OCI-LY7 (cell line): ENCODE measurements around the gene IQGAP3. TPM values are rescaled to one million over a fixed set of nuclear protein-coding genes. Genes with fewer than 3 reads are reported as not detected.
A peak's percentile ranks its signal among the peaks of the same experiment; 100 is the strongest.

ENCODE experiments used
- BruUV-seq: library from RNA; stranded (reverse); fragments of 400-500 nt; replicated peaks from 2 replicates; lab custom pipeline; 2021; lab: Mats Ljungman, UMichigan
- CTCF ChIA-PET: fragments of 300-600 bp; sonication (Branson Sonifier 250); formaldehyde crosslinking; loops from one replicate; lab custom pipeline; 2022; ENCODE audit warnings: antibody characterized with exemption; ENCODE audit not compliant: unreplicated experiment; lab: Charles Lee
- POLR2A ChIA-PET: fragments of 300-600 bp; sonication (Branson Sonifier 250); formaldehyde crosslinking; loops from one replicate; lab custom pipeline; 2022; ENCODE audit warnings: antibody characterized with exemption; lab: Charles Lee
- DNase-seq: peaks from one replicate; pipeline ENCODE4 v3.0.0-alpha.2; 2015; ENCODE audit warnings: low spot score
- H2AFZ ChIP-seq: fragments of 200-600 bp; sonication (generic), shearing (Covaris generic); 2 replicates; pipeline ENCODE4 v1.6.1; 2014; ENCODE audit warnings: mild to moderate bottlenecking, antibody characterized with exemption, low read length, moderate library complexity
- H3K27ac ChIP-seq: fragments of 200-600 bp; sonication (generic); 2 replicates; pipeline ENCODE4 v1.5.1; 2014; ENCODE audit warnings: mixed run types, low read depth, mild to moderate bottlenecking, moderate library complexity, low read length, inconsistent platforms; ENCODE audit not compliant: poor library complexity, severe bottlenecking
- H3K36me3 ChIP-seq: fragments of 200-600 bp; sonication (generic); 2 replicates; pipeline ENCODE4 v1.6.1; 2014; ENCODE audit warnings: mild to moderate bottlenecking, antibody characterized with exemption, low read length, moderate library complexity, mixed read lengths; ENCODE audit not compliant: insufficient read depth
- H3K4me1 ChIP-seq: fragments of 200-600 bp; sonication (generic); 2 replicates; pipeline ENCODE4 v1.5.1; 2014; ENCODE audit warnings: mild to moderate bottlenecking, low read length; ENCODE audit not compliant: insufficient read depth, poor library complexity, severe bottlenecking
- H3K4me2 ChIP-seq: fragments of 200-600 bp; sonication (generic); 2 replicates; pipeline ENCODE4 v1.6.1; 2014; ENCODE audit warnings: mild to moderate bottlenecking, low read length
- H3K4me3 ChIP-seq: fragments of 200-600 bp; sonication (generic); 2 replicates; pipeline ENCODE4 v1.5.1; 2014; ENCODE audit warnings: mild to moderate bottlenecking, low read depth, low read length; ENCODE audit not compliant: poor library complexity, severe bottlenecking
- H3K79me2 ChIP-seq: fragments of 200-600 bp; sonication (generic); 2 replicates; pipeline ENCODE4 v1.6.1; 2016; ENCODE audit warnings: low read depth, mild to moderate bottlenecking, low read length, moderate library complexity, mixed read lengths; ENCODE audit not compliant: insufficient read depth
- H3K9me2 ChIP-seq: fragments of 200-600 bp; sonication (generic); 2 replicates; pipeline ENCODE4 v1.6.1; 2016; ENCODE audit warnings: mild to moderate bottlenecking, low read length, mixed read lengths; ENCODE audit not compliant: insufficient read depth
- H3K9me3 ChIP-seq: fragments of 200-600 bp; sonication (generic); 2 replicates; pipeline ENCODE4 v1.6.1; 2014; ENCODE audit warnings: mild to moderate bottlenecking, mixed run types, low read length, mixed read lengths
- H4K20me1 ChIP-seq: fragments of 200-600 bp; sonication (generic); 2 replicates; pipeline ENCODE4 v1.6.1; 2014; ENCODE audit warnings: mild to moderate bottlenecking, antibody characterized with exemption, low read length, moderate library complexity, mixed read lengths; ENCODE audit not compliant: insufficient read depth
- EZH2phosphoT487 ChIP-seq: fragments of 200-600 bp; sonication (generic); IDR thresholded peaks from 2 replicates; pipeline ENCODE4 v1.6.1; 2018; ENCODE audit warnings: low read depth, borderline replicate concordance, mild to moderate bottlenecking, mixed run types, antibody characterized with exemption, low read length, moderate library complexity, mixed read lengths
- intact Hi-C: fragments of 100-400 bp; cut with micrococcal nuclease; formaldehyde crosslinking; loops from one replicate; pipeline ENCODE4 v1.10.0; 2022; ENCODE audit not compliant: unreplicated experiment
- total RNA-seq, 2 experiments: library from RNA; depleted of rRNA in 1 of 2; stranded (reverse); fragments of >200 nt in 1 of 2; shearing (Covaris generic) in 1 of 2; gene quantifications; 2 replicates each; pipeline ENCODE4 v1.2.3, GENCODE V29; 2014 to 2022
- TF ChIP-seq, protein P1 (sequence below): fragments of 200-600 bp; sonication (generic); conservative IDR thresholded peaks from 2 replicates; pipeline ENCODE4 v1.5.1; 2014; ENCODE audit warnings: mild to moderate bottlenecking, antibody characterized with exemption, low read length, moderate library complexity, mixed read lengths

Gene IQGAP3
- total RNA-seq, 2 experiments from 2014 or later = 22.4 to 28.7 TPM

DNA sequence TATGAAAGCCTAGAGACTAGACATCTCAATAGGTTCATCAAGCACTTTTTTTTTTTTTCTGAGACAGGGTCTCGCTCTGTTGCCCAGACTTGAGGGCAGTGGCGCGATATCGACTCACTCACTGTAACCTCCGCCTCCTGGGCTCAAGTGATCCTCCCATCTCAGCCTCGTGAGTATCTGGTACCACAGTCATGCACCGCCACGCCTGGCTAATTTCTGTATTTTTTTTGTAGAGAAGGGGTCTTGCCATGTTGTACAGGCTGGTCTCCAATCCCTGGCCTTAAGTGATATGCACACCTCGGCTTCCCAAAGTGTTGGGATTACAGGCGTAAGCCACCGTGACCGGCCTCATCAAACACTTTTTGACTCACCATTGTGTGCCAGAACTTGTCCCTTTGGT, 29.5 kb upstream of the IQGAP3 start:
- TF ChIP-seq, protein P1, sequence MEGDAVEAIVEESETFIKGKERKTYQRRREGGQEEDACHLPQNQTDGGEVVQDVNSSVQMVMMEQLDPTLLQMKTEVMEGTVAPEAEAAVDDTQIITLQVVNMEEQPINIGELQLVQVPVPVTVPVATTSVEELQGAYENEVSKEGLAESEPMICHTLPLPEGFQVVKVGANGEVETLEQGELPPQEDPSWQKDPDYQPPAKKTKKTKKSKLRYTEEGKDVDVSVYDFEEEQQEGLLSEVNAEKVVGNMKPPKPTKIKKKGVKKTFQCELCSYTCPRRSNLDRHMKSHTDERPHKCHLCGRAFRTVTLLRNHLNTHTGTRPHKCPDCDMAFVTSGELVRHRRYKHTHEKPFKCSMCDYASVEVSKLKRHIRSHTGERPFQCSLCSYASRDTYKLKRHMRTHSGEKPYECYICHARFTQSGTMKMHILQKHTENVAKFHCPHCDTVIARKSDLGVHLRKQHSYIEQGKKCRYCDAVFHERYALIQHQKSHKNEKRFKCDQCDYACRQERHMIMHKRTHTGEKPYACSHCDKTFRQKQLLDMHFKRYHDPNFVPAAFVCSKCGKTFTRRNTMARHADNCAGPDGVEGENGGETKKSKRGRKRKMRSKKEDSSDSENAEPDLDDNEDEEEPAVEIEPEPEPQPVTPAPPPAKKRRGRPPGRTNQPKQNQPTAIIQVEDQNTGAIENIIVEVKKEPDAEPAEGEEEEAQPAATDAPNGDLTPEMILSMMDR = no peak
- no peak for TF ChIP-seq EZH2phosphoT487
- Histone ChIP-seq H3K27ac (peak overlapping the region; percentile 69), H3K4me3 (peak overlapping the region; percentile 78), H3K4me2 (peak overlapping the region; percentile 91), H3K36me3 (peaks cover 29% of the 10 kb centered on the region), H3K79me2 (peaks cover 40% of the 10 kb centered on the region), H3K9me2 (no peaks in the 10 kb centered on the region), H3K4me1 (peaks cover 27% of the 10 kb centered on the region), H3K9me3 (no peaks in the 10 kb centered on the region), H4K20me1 (no peaks in the 10 kb centered on the region), H2AFZ (peak overlapping the region; percentile 97)
- peak; percentile 58 for DNase-seq
- BruUV-seq = no TSS peak
- CTCF ChIA-PET = interaction anchor here (1.4 kb wide), 1 partner anchor 10 kb away, joined by 4 read pairs; the partner anchor contains the start of gene NAXE
- POLR2A ChIA-PET = interaction anchor here (0.6 to 4.7 kb wide), 6 partner anchors 10 to 1574 kb away, joined by 3 to 27 read pairs (median 3); partner anchors contain the start of gene NAXE
- intact Hi-C loops = loop anchor here (1.0 kb wide), 1 partner anchor 145 kb away; no protein-coding TSS in a partner anchor

DNA sequence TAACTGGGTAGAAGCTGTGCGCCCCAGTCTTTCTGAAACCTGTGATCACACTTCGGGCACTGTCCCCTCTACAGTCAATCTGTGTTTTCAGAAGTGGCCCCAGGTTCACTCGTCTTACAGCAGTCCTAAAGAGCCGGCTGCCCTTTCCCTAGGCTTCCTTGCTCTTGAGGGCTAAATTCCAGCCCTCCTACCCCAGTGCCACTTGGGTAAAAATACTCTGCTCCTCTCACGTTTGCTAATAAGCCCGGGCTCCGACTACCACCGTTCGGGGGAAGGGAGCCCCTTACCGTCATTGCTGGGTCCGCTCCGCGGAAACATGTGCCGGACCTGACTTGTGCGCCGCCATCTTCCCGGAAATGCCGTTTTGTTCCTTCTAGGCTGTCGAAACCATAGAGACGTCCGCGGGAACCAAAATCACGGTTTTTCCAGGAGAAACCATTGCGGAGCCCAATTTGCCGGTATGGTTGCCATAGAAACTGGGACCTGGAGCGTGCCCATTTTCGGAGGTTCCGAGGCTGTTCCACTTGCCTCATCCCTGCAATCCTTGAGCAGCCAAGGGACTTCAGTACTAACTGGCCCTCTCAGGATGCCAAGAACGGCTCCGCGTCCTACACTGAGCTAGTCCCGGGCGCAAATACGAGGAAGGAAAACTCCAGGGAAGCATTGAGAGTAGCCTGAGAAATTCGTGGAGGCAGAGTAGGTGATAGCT, 28.9 kb upstream of the IQGAP3 start, which contains the start of gene GPATCH4:
Gene GPATCH4, minus strand, starts transcription at position 358 of the 709 bp plus-strand sequence.
- Histone ChIP-seq H3K79me2 (peaks cover 40% of the 10 kb centered on the region), H3K9me3 (no peaks in the 10 kb centered on the region)
- BruUV-seq = no TSS peak

More for the DNA sequence above, 28.9 kb upstream of the IQGAP3 start, which contains the start of gene GPATCH4:
- Histone ChIP-seq H2AFZ (peak within 1 kb of the TSS; percentile 97), H3K27ac (peak within 1 kb of the TSS; percentile 69), H4K20me1 (no peaks in the 10 kb centered on the region), H3K4me3 (peak within 1 kb of the TSS; percentile 78), H3K9me2 (no peaks in the 10 kb centered on the region), H3K4me1 (peaks cover 26% of the 10 kb centered on the region), H3K36me3 (peaks cover 35% of the 10 kb centered on the region), H3K4me2 (peak within 1 kb of the TSS; percentile 91)
- ChIA-PET CTCF (interaction anchor here (1.4 kb wide), 1 partner anchor 9 kb away, joined by 4 read pairs; the partner anchor contains the start of gene NAXE), POLR2A (interaction anchor here (0.6 to 4.7 kb wide), 9 partner anchors 10 to 1575 kb away, joined by 3 to 27 read pairs (median 3); partner anchors contain the start of genes MEF2D and NAXE)
- intact Hi-C loops = loop anchor here (1.0 kb wide), 1 partner anchor 144 kb away; no protein-coding TSS in a partner anchor
- no peak for TF ChIP-seq EZH2phosphoT487
- TF ChIP-seq, protein P1 = no peak
- DNase-seq = peak; percentile 86
